IMR-90 (cell line): ENCODE results near the gene VWA8. TPM values are rescaled to one million over a fixed set of nuclear protein-coding genes. Genes with fewer than 3 reads are reported as not detected.
"Not testable (repeated sequence)": the region's sequence is repeated elsewhere in the genome, so short reads cannot be mapped to it uniquely, and the experiment has no call there.

Source experiments
- ATAC-seq: fragments of 200-7000 bp; cut with Tn5 transposase; 2 replicates; pipeline ENCODE4 v1.9.1; 2020; ENCODE audit warnings: low read depth, mild to moderate bottlenecking, moderate library complexity
- BruUV-seq: library from RNA; stranded (reverse); fragments of 400-500 nt; replicated peaks from 2 replicates; lab custom pipeline; 2021; lab: Mats Ljungman, UMichigan
- CTCF ChIA-PET: fragments of 300-600 bp; formaldehyde crosslinking; extraction: SDS; loops from one replicate; lab custom pipeline; 2021; ENCODE audit warnings: antibody characterized with exemption; lab: Yijun Ruan, JAX
- POLR2A ChIA-PET: fragments of 300-600 bp; sonication (Branson Sonifier 250); formaldehyde crosslinking; loops from one replicate; lab custom pipeline; 2022; ENCODE audit warnings: antibody characterized with exemption; ENCODE audit not compliant: unreplicated experiment; lab: Charles Lee
- DNase-seq: peaks from one replicate; pipeline ENCODE4 v3.0.0; 2013
- H2AFZ ChIP-seq: replicated peaks from 2 replicates; pipeline ENCODE3; 2013; ENCODE audit warnings: low read length, mild to moderate bottlenecking; ENCODE audit not compliant: poor library complexity
- H2AK5ac ChIP-seq: 2 replicates; pipeline ENCODE4 v1.6.1; 2013; ENCODE audit warnings: low read depth, low read length, inconsistent platforms
- H2AK9ac ChIP-seq: replicated peaks from 2 replicates; pipeline ENCODE3; 2013; ENCODE audit warnings: mild to moderate bottlenecking, low read depth, low read length, moderate library complexity; ENCODE audit not compliant: poor library complexity
- H2BK120ac ChIP-seq: 2 replicates; pipeline ENCODE4 v1.6.1; 2013; ENCODE audit warnings: low read depth, low read length, inconsistent platforms
- H2BK15ac ChIP-seq: 3 replicates; pipeline ENCODE4 v1.6.1; 2013; ENCODE audit warnings: low read depth, low read length, inconsistent platforms
- H2BK20ac ChIP-seq: 2 replicates; pipeline ENCODE4 v1.6.1; 2013; ENCODE audit warnings: low read depth, mild to moderate bottlenecking, inconsistent platforms, low read length, moderate library complexity
- H2BK5ac ChIP-seq: 2 replicates; pipeline ENCODE4 v1.6.1; 2013; ENCODE audit warnings: mild to moderate bottlenecking, low read depth, low read length, inconsistent platforms; ENCODE audit not compliant: poor library complexity, severe bottlenecking
- H3K14ac ChIP-seq: replicated peaks from 2 replicates; pipeline ENCODE4 v1.6.1; 2013; ENCODE audit warnings: low read depth, low read length, inconsistent platforms
- H3K18ac ChIP-seq: 2 replicates; pipeline ENCODE4 v1.6.1; 2013; ENCODE audit warnings: low read depth, low read length, control low read depth
- H3K23ac ChIP-seq: 2 replicates; pipeline ENCODE4 v1.6.1; 2013; ENCODE audit warnings: low read depth, low read length, inconsistent platforms
- H3K27ac ChIP-seq: 2 replicates; pipeline ENCODE4 v1.5.1; 2013; ENCODE audit warnings: mild to moderate bottlenecking, control low read depth, low read length; ENCODE audit not compliant: insufficient read depth
- H3K27me3 ChIP-seq: 2 replicates; pipeline ENCODE4 v1.6.1; 2013; ENCODE audit warnings: low read length; ENCODE audit not compliant: control insufficient read depth, insufficient read depth
- H3K36me3 ChIP-seq: 2 replicates; pipeline ENCODE4 v1.6.1; 2013; ENCODE audit warnings: low read length, mixed read lengths; ENCODE audit not compliant: control insufficient read depth, insufficient read depth
- H3K4ac ChIP-seq: 2 replicates; pipeline ENCODE4 v1.6.1; 2013; ENCODE audit warnings: low read depth, low read length, inconsistent platforms
- H3K4me1 ChIP-seq: 2 replicates; pipeline ENCODE4 v1.6.1; 2013; ENCODE audit warnings: low read length, mixed read lengths; ENCODE audit not compliant: control insufficient read depth, insufficient read depth
- H3K4me2 ChIP-seq: 2 replicates; pipeline ENCODE4 v1.6.1; 2013; ENCODE audit warnings: low read depth, mild to moderate bottlenecking, control low read depth, low read length, moderate library complexity
- H3K4me3 ChIP-seq: 2 replicates; pipeline ENCODE4 v1.5.1; 2013; ENCODE audit warnings: low read depth, mild to moderate bottlenecking, control low read depth, low read length, moderate library complexity; ENCODE audit not compliant: insufficient read depth
- H3K56ac ChIP-seq: 2 replicates; pipeline ENCODE4 v1.6.1; 2013; ENCODE audit warnings: low read length, inconsistent platforms; ENCODE audit not compliant: insufficient read depth; ENCODE audit errors: extremely low read depth
- H3K79me1 ChIP-seq, 2 experiments: 2 replicates each; pipeline ENCODE4 v1.6.1; 2013; ENCODE audit warnings: low read length in 2 of 2, inconsistent platforms in 1 of 2, low read depth in 1 of 2
- H3K9ac ChIP-seq: 2 replicates; pipeline ENCODE4 v1.6.1; 2013; ENCODE audit warnings: low read depth, low read length, control low read depth
- H3K9me1 ChIP-seq: 2 replicates; pipeline ENCODE4 v1.6.1; 2013; ENCODE audit warnings: low read length, inconsistent platforms; ENCODE audit not compliant: insufficient read depth
- H3K9me3 ChIP-seq: 2 replicates; pipeline ENCODE4 v1.6.1; 2013; ENCODE audit warnings: low read length; ENCODE audit not compliant: control insufficient read depth, insufficient read depth
- H4K20me1 ChIP-seq: 2 replicates; pipeline ENCODE4 v1.6.1; 2013; ENCODE audit warnings: low read length, inconsistent platforms; ENCODE audit not compliant: insufficient read depth
- H4K5ac ChIP-seq: 2 replicates; pipeline ENCODE4 v1.6.1; 2013; ENCODE audit warnings: mild to moderate bottlenecking, low read depth, low read length, control low read depth
- H4K8ac ChIP-seq, 2 experiments: 2 replicates each; pipeline ENCODE4 v1.6.1; 2013; ENCODE audit warnings: low read depth in 2 of 2, low read length in 2 of 2, control low read depth in 1 of 2, inconsistent platforms in 1 of 2
- H4K91ac ChIP-seq: 2 replicates; pipeline ENCODE4 v1.6.1; 2013; ENCODE audit warnings: low read depth, low read length, inconsistent platforms; ENCODE audit not compliant: insufficient read depth
- CEBPB ChIP-seq: IDR thresholded peaks from 2 replicates; pipeline ENCODE4 v1.6.1; 2012; ENCODE audit warnings: low read depth, low read length, improper control_type of control experiment
- MXI1 ChIP-seq: IDR thresholded peaks from 2 replicates; pipeline ENCODE4 v1.6.1; 2012; ENCODE audit warnings: low read depth, mild to moderate bottlenecking, low read length, moderate library complexity, borderline replicate concordance
- NFE2L2 ChIP-seq: fragments of 150-350 bp; IDR thresholded peaks from 2 replicates; pipeline ENCODE4 v1.6.1; 2016; ENCODE audit warnings: low read depth, mild to moderate bottlenecking, low read length
- WGBS, 2 experiments: methylation state at CpG; one replicate each; pipeline versions ENCODE4 v1.1.5 to v1.1.7; 2013; ENCODE audit warnings: missing lambda C conversion rate in 2 of 2; ENCODE audit not compliant: insufficient read length in 1 of 2; ENCODE audit errors: extremely low coverage in 2 of 2; 5-methylcytosine and 5-hydroxymethylcytosine counted together
- dilution Hi-C: fragments of 300-500 bp; cut with HindIII; formaldehyde crosslinking; loops from one replicate; pipeline ENCODE4 v1.14.3; 2018; ENCODE audit warnings: low sequenced_read_pairs; ENCODE audit not compliant: unreplicated experiment
- in situ Hi-C: fragments of 300-500 bp; cut with MboI; formaldehyde crosslinking; loops from 3 replicates; pipeline ENCODE4 v1.14.3; 2019; ENCODE audit warnings: low sequenced_read_pairs, inconsistent platforms, mixed read lengths
- intact Hi-C: fragments of 100-400 bp; cut with micrococcal nuclease; formaldehyde crosslinking; loops from 2 replicates; pipeline ENCODE4 v1.10.0; 2022
- polyA plus RNA-seq, 3 experiments: library from polyadenylated mRNA; depleted of rRNA; stranded (reverse); fragments of >200 nt; gene quantifications; 2 replicates each; pipeline ENCODE4 v1.2.3, GENCODE V29; 2012; ENCODE audit warnings: low replicate concordance in 1 of 3
- total RNA-seq: library from RNA; depleted of rRNA; stranded (reverse); fragments of >200 nt; gene quantifications from 2 replicates; pipeline ENCODE4 v1.2.3, GENCODE V29; 2012

Gene VWA8
- total and polyA plus RNA-seq, 2 of the 4 experiments (the other 2 are of a cell fraction) = 5.9 to 18.3 TPM

DNA sequence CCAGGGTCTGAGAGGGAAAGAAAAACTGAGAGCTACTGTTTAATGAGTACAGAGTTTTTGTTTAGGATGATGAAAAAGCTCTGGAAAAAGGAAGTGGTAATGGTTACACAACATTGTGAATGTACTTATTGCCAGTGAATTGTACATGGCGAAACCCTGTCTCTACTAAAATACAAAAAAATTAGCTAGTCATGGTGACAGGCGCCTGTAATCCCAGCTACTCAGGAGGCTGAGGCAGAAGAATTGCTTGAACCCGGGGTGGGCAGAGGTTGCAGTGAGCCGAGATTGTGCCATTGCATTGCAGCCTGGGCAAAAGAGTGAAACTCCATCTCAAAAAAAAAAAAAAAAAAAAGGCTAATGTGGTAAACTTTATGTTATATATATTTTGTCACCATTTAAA lies 96.3 kb downstream of the VWA8 start:
- WGBS, 2 experiments = no CpG with 5 or more reads among the region's 4 CpGs
- no peak for ATAC-seq
- TF ChIP-seq CEBPB (0 out of 2 replicates have a peak, but pooled peaks have one; percentile 1), MXI1 (no peak), NFE2L2 (peak; percentile 14; the same call in 1 of the 2 replicates)
- Histone ChIP-seq H4K5ac (no peak overlapping the region), H2BK20ac (no peak overlapping the region), H3K9ac (no peak overlapping the region), H4K91ac (no peak overlapping the region), H2BK5ac (no peak overlapping the region), H4K8ac (no peak overlapping the region), H3K4ac (no peak overlapping the region), H3K36me3 (0 out of 2 replicates have a peak, but pooled peaks cover 1% of the 10 kb centered on the region), H3K23ac (no peak overlapping the region), H2AK5ac (no peak overlapping the region), H3K18ac (no peak overlapping the region), H3K4me2 (no peak overlapping the region), H3K9me1 (no peaks in the 10 kb centered on the region), H3K27ac (no peak overlapping the region), H3K27me3 (no peaks in the 10 kb centered on the region), H3K9me3 (no peaks in the 10 kb centered on the region), H3K4me1 (no peaks in the 10 kb centered on the region), H3K4me3 (no peak overlapping the region), H2BK120ac (no peak overlapping the region), H2AK9ac (no peak overlapping the region), H2BK15ac (no peak overlapping the region), H3K14ac (no peak overlapping the region), H2AFZ (no peak overlapping the region), H4K20me1 (no peaks in the 10 kb centered on the region), H3K79me1 (no peaks in the 10 kb centered on the region; a peak in 1 of 4 replicates), H3K56ac (no peak overlapping the region)
- CTCF ChIA-PET = interaction anchor here (0.6 kb wide), 1 partner anchor 212 kb away, joined by 4 read pairs; no protein-coding TSS in a partner anchor
- intact Hi-C loops (no loop called here), in situ Hi-C loops (no loop called here), dilution Hi-C loops (no loop called here)
- no peak for DNase-seq
- no TSS peak for BruUV-seq
- POLR2A ChIA-PET = interaction anchor here (1.0 kb wide), 1 partner anchor 13 kb away, joined by 3 read pairs; no protein-coding TSS in a partner anchor

GRCh38 chr13:41862659-41863058 lies 98.2 kb downstream of the VWA8 start:
- BruUV-seq, DNase-seq, POLR2A ChIA-PET: not testable (repeated sequence)

More at GRCh38 chr13:41862659-41863058, 98.2 kb downstream of the VWA8 start:
- H3K18ac ChIP-seq, H4K8ac ChIP-seq, H3K14ac ChIP-seq, H3K56ac ChIP-seq, H4K20me1 ChIP-seq, H3K4me3 ChIP-seq, H3K27ac ChIP-seq, H3K27me3 ChIP-seq, H3K9ac ChIP-seq, H4K5ac ChIP-seq, intact Hi-C loops, H3K36me3 ChIP-seq, H2BK120ac ChIP-seq, H2AK9ac ChIP-seq, H4K91ac ChIP-seq, H2BK15ac ChIP-seq, dilution Hi-C loops, H3K23ac ChIP-seq, H2AK5ac ChIP-seq, H3K4me1 ChIP-seq, H3K4ac ChIP-seq, CTCF ChIA-PET, H2BK5ac ChIP-seq, H2AFZ ChIP-seq, H3K9me1 ChIP-seq, H3K4me2 ChIP-seq, H3K79me1 ChIP-seq, in situ Hi-C loops, H3K9me3 ChIP-seq, H2BK20ac ChIP-seq, ATAC-seq: not testable (repeated sequence)
